Placental epithelial cell (primary cell): ENCODE results near the gene CCDC57. TPM values are rescaled to one million over a fixed set of nuclear protein-coding genes. Genes with fewer than 3 reads are reported as not detected.

ENCODE experiments used
- total RNA-seq: library from RNA; depleted of rRNA; stranded (reverse); fragments of >200 nt; gene quantifications from 2 replicates; pipeline ENCODE4 v1.2.3, GENCODE V29; 2012

The CCDC57 gene, protein sequence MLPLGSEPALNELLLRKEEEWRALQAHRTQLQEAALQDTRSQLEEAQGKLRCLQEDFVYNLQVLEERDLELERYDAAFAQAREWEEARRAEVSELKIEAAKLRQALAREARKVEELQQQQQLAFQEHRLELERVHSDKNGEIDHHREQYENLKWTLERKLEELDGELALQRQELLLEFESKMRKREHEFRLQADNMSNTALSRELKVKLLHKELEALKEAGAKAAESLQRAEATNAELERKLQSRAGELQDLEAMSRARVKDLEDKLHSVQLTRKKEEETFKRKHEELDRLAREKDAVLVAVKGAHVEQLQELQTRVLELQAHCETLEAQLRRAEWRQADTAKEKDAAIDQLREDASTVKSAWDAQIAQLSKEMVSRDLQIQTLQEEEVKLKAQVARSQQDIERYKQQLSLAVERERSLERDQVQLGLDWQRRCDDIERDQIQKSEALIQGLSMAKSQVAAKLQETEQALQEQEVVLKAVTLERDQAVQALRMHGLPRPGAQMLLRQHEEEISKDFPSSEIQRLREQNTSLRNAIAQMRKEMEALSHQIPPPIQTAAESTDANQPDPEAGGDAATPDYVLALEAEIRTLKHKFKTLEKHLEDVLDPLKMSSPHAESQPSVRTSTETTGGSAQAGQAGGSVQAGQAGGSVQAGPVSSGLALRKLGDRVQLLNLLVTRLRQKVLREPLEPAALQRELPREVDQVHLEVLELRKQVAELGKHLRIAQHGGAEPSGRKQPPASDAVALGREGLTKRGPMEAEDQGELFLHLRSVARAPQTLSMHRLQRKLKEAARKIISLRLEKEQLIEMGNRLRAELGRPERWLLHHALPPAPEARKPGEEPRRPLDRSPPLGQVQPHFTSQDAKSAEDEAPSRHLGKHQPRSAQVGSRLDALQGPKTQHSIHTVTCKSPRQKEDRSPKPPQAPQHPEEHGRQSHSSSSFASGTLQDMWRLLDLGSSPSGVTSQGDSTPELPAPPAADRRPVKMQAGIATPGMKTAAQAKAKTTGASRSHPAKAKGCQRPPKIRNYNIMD
- total RNA-seq, result 18.2 and 31.0 TPM in 2 replicates

DNA sequence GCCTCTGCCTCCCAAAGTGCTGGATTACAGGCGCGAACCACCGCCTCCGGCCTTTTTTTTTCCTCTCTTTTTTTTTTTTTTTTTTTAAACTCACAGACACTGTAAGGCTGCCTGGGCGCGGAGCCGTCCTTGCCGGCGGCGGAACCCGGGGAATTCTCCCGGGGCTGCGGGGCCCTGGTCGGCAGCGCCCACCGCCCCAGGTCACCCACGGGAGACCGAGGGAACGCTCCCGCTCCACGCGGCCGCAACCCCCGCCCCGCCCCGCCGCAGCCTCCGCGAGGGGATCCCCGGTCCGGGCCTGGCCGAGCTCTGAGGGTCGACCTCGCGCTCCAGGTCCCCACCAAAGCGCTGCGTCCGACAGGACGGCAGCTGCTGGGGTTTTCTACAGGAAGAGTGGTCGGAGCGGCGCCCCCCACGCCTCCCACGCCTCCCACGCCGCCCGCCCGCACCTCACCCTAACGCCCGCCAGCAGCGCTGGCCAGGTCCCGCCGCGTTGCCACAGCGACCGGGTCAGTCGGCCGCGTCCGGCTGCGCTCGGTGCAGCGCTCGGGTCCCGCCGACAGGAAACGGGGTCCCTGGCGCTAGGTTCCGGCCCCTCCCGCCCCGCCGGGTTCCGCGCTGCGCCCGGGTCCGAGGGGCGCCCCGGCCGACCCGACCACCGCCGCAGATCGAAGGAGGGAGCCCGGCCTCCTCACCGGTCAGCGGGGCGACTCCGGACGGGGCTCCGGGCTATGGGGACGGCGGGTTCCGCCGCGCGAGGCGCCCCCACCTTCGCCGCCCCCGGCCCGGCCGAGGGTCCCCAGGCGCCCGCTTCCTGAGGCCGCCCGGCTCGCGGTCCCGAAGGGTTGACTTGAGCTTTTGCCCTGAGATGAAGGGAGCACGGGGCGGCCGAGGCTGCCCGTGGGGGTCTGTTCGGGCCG, at the start of gene CCDC57:
Gene CCDC57 (minus strand): TSS at position 512 of the 920 bp plus-strand sequence. CDS start 10,898 bp downstream, outside the sequence.

GRCh38 chr17:82228842-82229697, 16.4 kb upstream of the CCDC57 start, which contains the start of gene SLC16A3:
SLC16A3 (plus strand) TSS chr17:82229042; CDS start chr17:82236009, 6,967 bp downstream.

GRCh38 chr17:82098169-82098938, 114.3 kb downstream of the CCDC57 start, which contains the start of gene FASN:
FASN (minus strand) TSS chr17:82098236; CDS start chr17:82096445, 1,791 bp downstream.

GRCh38 chr17:82065638-82066303, 146.9 kb downstream of the CCDC57 start, which contains the start of gene DUS1L:
DUS1L (minus strand) TSS chr17:82065804; CDS start chr17:82065059, 745 bp downstream.

GRCh38 chr17:82051776-82052637, 160.6 kb downstream of the CCDC57 start, which contains the start of the genes GPS1 and RFNG:
GPS1 (plus strand) TSS chr17:82051898; CDS start chr17:82051932, 34 bp downstream.
RFNG (minus strand) TSS chr17:82051811; CDS start chr17:82051766, 45 bp downstream.

Other genes starting within 250 kb of the CCDC57 start
- 21.0 and 25.9 TPM in 2 replicates for gene ASPSCR1, start 235.2 kb downstream of the CCDC57 start, total RNA-seq
- gene CENPX, start 190.0 kb downstream of the CCDC57 start, total RNA-seq, result 13.7 and 40.7 TPM in 2 replicates
- gene LRRC45, start 189.5 kb downstream of the CCDC57 start, total RNA-seq, result 13.0 and 18.0 TPM in 2 replicates
- 19.3 and 31.4 TPM in 2 replicates for gene RAC3, start 181.2 kb downstream of the CCDC57 start, total RNA-seq
- 67.1 and 71.8 TPM in 2 replicates for gene DCXR, start 175.1 kb downstream of the CCDC57 start, total RNA-seq
- gene RFNG, start 161.0 kb downstream of the CCDC57 start, total RNA-seq, result 33.0 and 46.5 TPM in 2 replicates
- gene GPS1, start 160.9 kb downstream of the CCDC57 start, total RNA-seq, result 87.2 and 180 TPM in 2 replicates
- gene DUS1L, start 147.0 kb downstream of the CCDC57 start, total RNA-seq, result 54.2 and 70.5 TPM in 2 replicates
- gene FASN, start 114.6 kb downstream of the CCDC57 start, total RNA-seq, result 67.1 and 186 TPM in 2 replicates
- gene SLC16A3, start 16.2 kb upstream of the CCDC57 start, total RNA-seq, result 87.9 and 172 TPM in 2 replicates
- gene CSNK1D, start 60.9 kb upstream of the CCDC57 start, total RNA-seq, result 51.4 and 65.6 TPM in 2 replicates
- not detected in 2 replicates for gene CD7, start 104.8 kb upstream of the CCDC57 start, total RNA-seq
- gene SECTM1, start 120.9 kb upstream of the CCDC57 start, total RNA-seq, result 0.65 and 11.0 TPM in 2 replicates
- under 0.01 and 0.11 TPM in 2 replicates for gene TEX19, start 146.4 kb upstream of the CCDC57 start, total RNA-seq
- gene UTS2R, start 158.9 kb upstream of the CCDC57 start, total RNA-seq, result not detected in 2 replicates
- 15.2 and 27.9 TPM in 2 replicates for gene HEXD, start 205.5 kb upstream of the CCDC57 start, total RNA-seq
- gene OGFOD3, start 205.7 kb upstream of the CCDC57 start, total RNA-seq, result 38.5 and 39.5 TPM in 2 replicates
- gene CYBC1, start 237.9 kb upstream of the CCDC57 start, total RNA-seq, result 61.7 and 67.1 TPM in 2 replicates
- gene NARF, start 245.9 kb upstream of the CCDC57 start, total RNA-seq, result 65.6 and 65.7 TPM in 2 replicates